ENCODE data around the gene ARHGAP19.

DNA sequence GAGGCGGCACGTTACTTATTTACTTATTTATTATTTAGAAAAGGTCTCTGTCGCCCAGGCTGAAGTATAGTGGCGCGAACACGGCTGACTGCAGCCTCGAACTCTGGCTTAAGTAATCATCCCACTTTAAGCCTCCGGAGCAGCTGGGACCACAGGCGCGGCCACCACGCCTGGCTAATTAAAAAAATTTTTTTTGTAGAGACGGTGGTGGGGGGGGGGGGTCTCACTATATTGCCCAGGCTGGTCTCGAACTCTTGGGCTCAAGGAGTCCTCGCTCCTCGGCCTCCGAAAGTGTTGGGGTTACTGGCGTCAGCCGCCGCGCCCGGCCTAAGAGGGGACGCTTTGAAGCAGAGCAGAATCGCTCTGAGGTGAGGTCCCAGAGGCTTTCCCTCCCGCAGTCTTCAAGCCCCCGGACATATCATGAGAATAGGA is 42.8 kb upstream of the ARHGAP19 start:
- TF ChIP-seq, protein P1, sequence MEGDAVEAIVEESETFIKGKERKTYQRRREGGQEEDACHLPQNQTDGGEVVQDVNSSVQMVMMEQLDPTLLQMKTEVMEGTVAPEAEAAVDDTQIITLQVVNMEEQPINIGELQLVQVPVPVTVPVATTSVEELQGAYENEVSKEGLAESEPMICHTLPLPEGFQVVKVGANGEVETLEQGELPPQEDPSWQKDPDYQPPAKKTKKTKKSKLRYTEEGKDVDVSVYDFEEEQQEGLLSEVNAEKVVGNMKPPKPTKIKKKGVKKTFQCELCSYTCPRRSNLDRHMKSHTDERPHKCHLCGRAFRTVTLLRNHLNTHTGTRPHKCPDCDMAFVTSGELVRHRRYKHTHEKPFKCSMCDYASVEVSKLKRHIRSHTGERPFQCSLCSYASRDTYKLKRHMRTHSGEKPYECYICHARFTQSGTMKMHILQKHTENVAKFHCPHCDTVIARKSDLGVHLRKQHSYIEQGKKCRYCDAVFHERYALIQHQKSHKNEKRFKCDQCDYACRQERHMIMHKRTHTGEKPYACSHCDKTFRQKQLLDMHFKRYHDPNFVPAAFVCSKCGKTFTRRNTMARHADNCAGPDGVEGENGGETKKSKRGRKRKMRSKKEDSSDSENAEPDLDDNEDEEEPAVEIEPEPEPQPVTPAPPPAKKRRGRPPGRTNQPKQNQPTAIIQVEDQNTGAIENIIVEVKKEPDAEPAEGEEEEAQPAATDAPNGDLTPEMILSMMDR (conservative IDR thresholded peaks at IDR 0.05 in 1 of 2, IDR thresholded peaks at IDR 0.05 in 1 of 2; ENCODE audit: extremely low read depth in 1 of 2, insufficient read depth in 1 of 2, low read depth in 1 of 2, low read length in 2 of 2): no peak
- TF ChIP-seq EZH2 (IDR thresholded peaks at IDR 0.05; ENCODE audit: borderline replicate concordance, low read length): no peak
